Lower lobe of right lung (tissue), 2 donors: ENCODE data around the gene DENND2C. TPM values are rescaled to one million over a fixed set of nuclear protein-coding genes. Genes with fewer than 3 reads are reported as not detected.

ENCODE experiments used
- ATAC-seq, 2 donors: fragments of 200-7000 bp; cut with Tn5 transposase; one replicate each; pipeline ENCODE4 v1.9.1; 2020 to 2022; ENCODE audit warnings: mild to moderate bottlenecking in 2 of 2, moderate library complexity in 2 of 2
- DNase-seq: peaks from one replicate; pipeline ENCODE4 v3.0.0-alpha.2; 2020
- H3K27ac ChIP-seq: fragments of 200-600 bp; one replicate; pipeline ENCODE4 v1.8.0; 2022
- H3K27me3 ChIP-seq: fragments of 200-600 bp; one replicate; pipeline ENCODE4 v1.8.0; 2022; ENCODE audit warnings: low read depth
- H3K36me3 ChIP-seq: fragments of 200-600 bp; one replicate; pipeline ENCODE4 v1.8.0; 2022; ENCODE audit warnings: mild to moderate bottlenecking
- H3K4me1 ChIP-seq: fragments of 200-600 bp; one replicate; pipeline ENCODE4 v1.8.0; 2022
- H3K4me3 ChIP-seq: fragments of 200-600 bp; one replicate; pipeline ENCODE4 v1.8.0; 2022; ENCODE audit warnings: mild to moderate bottlenecking
- H3K9me3 ChIP-seq: fragments of 200-600 bp; one replicate; pipeline ENCODE4 v1.8.0; 2022
- intact Hi-C: fragments of 100-400 bp; cut with DNase I; formaldehyde crosslinking; loops from one replicate; pipeline ENCODE4 v1.11.0; 2022
- total RNA-seq: library from RNA; stranded (reverse); fragmentation: NEBNext Ultra II Directional; extraction: Animal tissue kit (Norgen Biotek cat#: 25700); gene quantifications from one replicate; pipeline ENCODE4 v1.2.1, GENCODE V29; 2021
- TF ChIP-seq, protein P1 (sequence below): fragments of 200-600 bp; IDR thresholded peaks from one replicate; pipeline ENCODE4 v1.8.0; 2022; ENCODE audit warnings: antibody characterized with exemption, mild to moderate bottlenecking
- donor health status: DM: no; HTN: yes; CAD: no; lungs with severe emphysema.

The DENND2C gene
- total RNA-seq, 1 donor from 2014 or later: 3.8 TPM

DNA sequence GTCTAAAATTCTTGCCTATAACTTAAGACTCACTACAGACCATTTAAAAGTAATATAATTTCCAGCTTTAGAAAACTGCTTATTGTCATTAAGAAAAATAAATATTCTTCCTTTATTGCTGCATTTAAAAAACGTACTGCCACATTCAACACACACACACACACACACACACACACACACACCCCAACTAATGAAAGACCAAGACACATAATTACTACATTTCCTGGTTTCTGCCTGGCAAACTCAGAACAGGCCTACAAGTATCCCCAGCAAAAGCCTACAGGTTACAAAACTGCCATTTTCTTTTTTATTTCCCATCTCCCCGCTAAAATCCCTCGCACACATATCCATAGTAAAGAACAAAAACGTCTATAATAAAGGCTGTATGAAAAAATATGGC, 1.5 kb downstream of the DENND2C start:
- DNase-seq: no peak
- TF ChIP-seq, protein P1, sequence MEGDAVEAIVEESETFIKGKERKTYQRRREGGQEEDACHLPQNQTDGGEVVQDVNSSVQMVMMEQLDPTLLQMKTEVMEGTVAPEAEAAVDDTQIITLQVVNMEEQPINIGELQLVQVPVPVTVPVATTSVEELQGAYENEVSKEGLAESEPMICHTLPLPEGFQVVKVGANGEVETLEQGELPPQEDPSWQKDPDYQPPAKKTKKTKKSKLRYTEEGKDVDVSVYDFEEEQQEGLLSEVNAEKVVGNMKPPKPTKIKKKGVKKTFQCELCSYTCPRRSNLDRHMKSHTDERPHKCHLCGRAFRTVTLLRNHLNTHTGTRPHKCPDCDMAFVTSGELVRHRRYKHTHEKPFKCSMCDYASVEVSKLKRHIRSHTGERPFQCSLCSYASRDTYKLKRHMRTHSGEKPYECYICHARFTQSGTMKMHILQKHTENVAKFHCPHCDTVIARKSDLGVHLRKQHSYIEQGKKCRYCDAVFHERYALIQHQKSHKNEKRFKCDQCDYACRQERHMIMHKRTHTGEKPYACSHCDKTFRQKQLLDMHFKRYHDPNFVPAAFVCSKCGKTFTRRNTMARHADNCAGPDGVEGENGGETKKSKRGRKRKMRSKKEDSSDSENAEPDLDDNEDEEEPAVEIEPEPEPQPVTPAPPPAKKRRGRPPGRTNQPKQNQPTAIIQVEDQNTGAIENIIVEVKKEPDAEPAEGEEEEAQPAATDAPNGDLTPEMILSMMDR: no peak
- Histone ChIP-seq H3K4me1 (peaks cover 3% of the 10 kb centered on the region), H3K36me3 (no peaks in the 10 kb centered on the region), H3K27me3 (no peaks in the 10 kb centered on the region), H3K9me3 (no peaks in the 10 kb centered on the region), H3K27ac (no peak overlapping the region), H3K4me3 (no peak overlapping the region)
- intact Hi-C loops: no loop called here
- ATAC-seq: no peak

- no peaks in the 10 kb centered on the region for H3K27me3 ChIP-seq
- peaks cover 3% of the 10 kb centered on the region for H3K4me1 ChIP-seq
- ATAC-seq: no peak
- H3K27ac ChIP-seq: no peak overlapping the region
- intact Hi-C loops: no loop called here
- H3K4me3 ChIP-seq: no peak overlapping the region
- no peaks in the 10 kb centered on the region for H3K36me3 ChIP-seq
- DNase-seq: no peak
- TF ChIP-seq, protein P1: no peak
- H3K9me3 ChIP-seq: no peaks in the 10 kb centered on the region
Measured at GRCh38 chr1:114666954-114667353, 2.9 kb downstream of the DENND2C start.

DNA sequence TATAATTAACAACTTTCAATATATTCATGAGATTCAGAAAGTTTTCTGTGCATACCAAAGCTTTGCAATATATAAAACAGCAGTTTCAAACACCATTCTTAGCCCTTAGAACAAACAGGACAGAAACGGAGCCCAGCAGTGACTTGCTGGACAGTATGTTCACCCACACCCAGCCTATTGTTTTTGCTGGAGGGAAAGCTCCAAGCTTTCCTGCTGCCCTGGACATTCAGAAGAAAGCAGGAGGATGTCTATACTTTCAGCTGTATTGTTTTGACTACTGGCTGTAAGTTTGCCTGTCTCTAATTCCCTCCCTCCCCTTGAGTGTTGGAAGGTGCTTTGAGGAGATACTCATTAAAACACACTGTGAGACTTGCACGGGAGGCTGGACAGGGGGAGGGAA, 9.6 kb downstream of the DENND2C start:
- ATAC-seq: no peak
- Histone ChIP-seq H3K9me3 (no peaks in the 10 kb centered on the region), H3K27ac (no peak overlapping the region), H3K36me3 (no peaks in the 10 kb centered on the region), H3K27me3 (no peaks in the 10 kb centered on the region), H3K4me1 (no peaks in the 10 kb centered on the region), H3K4me3 (no peak overlapping the region)
- TF ChIP-seq, protein P1: no peak
- DNase-seq: no peak
- intact Hi-C loops: no loop called here

DNA sequence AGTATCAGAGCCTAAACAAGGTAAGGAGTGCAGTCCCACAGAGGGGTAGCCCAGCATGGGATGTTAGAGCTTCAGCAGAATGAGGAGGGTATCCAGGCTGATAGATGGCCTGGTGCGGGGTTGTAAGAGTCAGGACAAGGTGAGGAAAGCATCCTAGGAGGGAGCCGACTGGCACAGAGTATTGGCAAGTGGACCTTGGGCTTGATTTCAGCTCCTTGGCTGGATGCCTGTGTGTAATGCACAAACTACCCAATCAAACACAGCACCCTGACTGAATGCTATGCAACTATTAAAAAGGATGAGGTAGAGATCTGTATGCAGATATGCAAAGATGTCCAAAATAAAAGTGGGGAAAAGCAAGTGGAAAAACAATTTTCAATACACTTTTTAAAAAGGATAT, 18.0 kb downstream of the DENND2C start:
- intact Hi-C loops: no loop called here
- DNase-seq: no peak
- ATAC-seq: no peak

GRCh38 chr1:114648503-114648902, 21.3 kb downstream of the DENND2C start:
- H3K27me3 ChIP-seq: no peaks in the 10 kb centered on the region
- no peaks in the 10 kb centered on the region for H3K36me3 ChIP-seq
- ATAC-seq: no peak
- no peak for DNase-seq
- no peak overlapping the region for H3K4me3 ChIP-seq
- TF ChIP-seq, protein P1: no peak
- H3K9me3 ChIP-seq: no peaks in the 10 kb centered on the region
- no peak overlapping the region for H3K27ac ChIP-seq
- no peaks in the 10 kb centered on the region for H3K4me1 ChIP-seq
- intact Hi-C loops: no loop called here

More for the DNA sequence above, 18.0 kb downstream of the DENND2C start:
- Histone ChIP-seq H3K27ac (no peak overlapping the region), H3K27me3 (no peaks in the 10 kb centered on the region), H3K36me3 (no peaks in the 10 kb centered on the region), H3K4me1 (no peaks in the 10 kb centered on the region), H3K4me3 (no peak overlapping the region), H3K9me3 (no peaks in the 10 kb centered on the region)
- TF ChIP-seq, protein P1: no peak

DNA sequence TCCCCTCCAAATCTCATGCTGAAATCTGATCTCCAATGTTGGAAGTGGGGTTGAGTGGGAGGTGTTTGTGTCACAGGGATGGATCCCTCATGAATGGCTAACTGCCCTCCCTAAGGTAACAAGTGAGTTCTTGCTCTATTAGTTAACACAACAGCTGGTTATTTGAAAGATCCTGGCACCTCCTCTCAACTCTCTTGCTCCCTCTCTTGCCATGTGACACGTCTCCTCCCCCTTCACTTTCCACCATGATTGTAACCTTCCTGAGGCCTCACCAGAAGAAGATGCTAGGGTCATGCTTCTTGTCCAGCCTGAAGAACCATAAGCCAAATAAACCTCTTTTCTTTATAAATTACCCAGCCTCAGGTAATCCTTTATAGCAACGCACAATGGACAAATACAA, 28.5 kb downstream of the DENND2C start:
- TF ChIP-seq, protein P1: no peak
- Histone ChIP-seq H3K4me3 (no peak overlapping the region), H3K27ac (no peak overlapping the region), H3K27me3 (no peaks in the 10 kb centered on the region), H3K36me3 (no peaks in the 10 kb centered on the region), H3K9me3 (no peaks in the 10 kb centered on the region), H3K4me1 (no peaks in the 10 kb centered on the region)
- DNase-seq (no peak), ATAC-seq (no peak)
- intact Hi-C loops: no loop called here
